ENCODE data around the gene TRMT61A.

The TRMT61A gene

GRCh38 chr14:103535891-103536565 lies 7.0 kb downstream of the TRMT61A start:
- DNase-seq: no peak

- DNase-seq: no peak
Measured at GRCh38 chr14:103536693-103537092, 7.7 kb downstream of the TRMT61A start.

GRCh38 chr14:103537175-103537990 lies 8.4 kb downstream of the TRMT61A start:
- peak; percentile 48 for DNase-seq

GRCh38 chr14:103538291-103539055 lies 9.5 kb downstream of the TRMT61A start:
- no peak for DNase-seq

- DNase-seq: no peak
Measured at GRCh38 chr14:103539056-103539825, 10.2 kb downstream of the TRMT61A start.

- no peak for DNase-seq
Measured at GRCh38 chr14:103540821-103541708, 12.1 kb downstream of the TRMT61A start.

GRCh38 chr14:103541709-103542604 lies 13.0 kb downstream of the TRMT61A start:
- no peak for DNase-seq

- no peak for DNase-seq
Measured at GRCh38 chr14:103542605-103543088, 13.7 kb downstream of the TRMT61A start.

GRCh38 chr14:103543140-103543539 lies 14.1 kb downstream of the TRMT61A start:
- no peak for DNase-seq

- DNase-seq: no peak
Measured at GRCh38 chr14:103543721-103544387, 14.9 kb downstream of the TRMT61A start.

- DNase-seq: no peak
Measured at GRCh38 chr14:103544388-103545218, 15.6 kb downstream of the TRMT61A start.

- DNase-seq: no peak
Measured at GRCh38 chr14:103545219-103545914, 16.4 kb downstream of the TRMT61A start.

GRCh38 chr14:103545915-103546651 lies 17.1 kb downstream of the TRMT61A start:
- DNase-seq: no peak

- DNase-seq: peak; percentile 58
Measured at GRCh38 chr14:103546652-103547454, 17.9 kb downstream of the TRMT61A start.

GRCh38 chr14:103547455-103547940 lies 18.5 kb downstream of the TRMT61A start:
- no peak for DNase-seq

- no peak for DNase-seq
Measured at GRCh38 chr14:103547941-103548462, 19.0 kb downstream of the TRMT61A start.

All from suppressor macrophage treated with lipopolysaccharide for 4 hours (primary cell).